Epithelial cell of proximal tubule (primary cell): Measurements from ENCODE around the gene PRLR. TPM values are rescaled to one million over a fixed set of nuclear protein-coding genes. Genes with fewer than 3 reads are reported as not detected.

Source experiments
- DNase-seq: peaks from one replicate; pipeline ENCODE4 v3.0.0-alpha.2; 2011; ENCODE audit warnings: low read depth
- H3K4me3 ChIP-seq: 2 replicates; pipeline ENCODE4 v1.5.1; 2011; ENCODE audit warnings: low read depth, mild to moderate bottlenecking, low read length
- total RNA-seq: library from RNA; depleted of rRNA; stranded (reverse); fragments of >200 nt; gene quantifications from 2 replicates; pipeline ENCODE4 v1.2.3, GENCODE V29; 2015
- TF ChIP-seq, protein P1 (sequence below): conservative IDR thresholded peaks from 2 replicates; pipeline ENCODE4 v1.5.1; 2012; ENCODE audit warnings: low read depth, mild to moderate bottlenecking, low read length

Gene PRLR
- total RNA-seq, 1 donor from 2014 or later = 0.35 TPM

DNA sequence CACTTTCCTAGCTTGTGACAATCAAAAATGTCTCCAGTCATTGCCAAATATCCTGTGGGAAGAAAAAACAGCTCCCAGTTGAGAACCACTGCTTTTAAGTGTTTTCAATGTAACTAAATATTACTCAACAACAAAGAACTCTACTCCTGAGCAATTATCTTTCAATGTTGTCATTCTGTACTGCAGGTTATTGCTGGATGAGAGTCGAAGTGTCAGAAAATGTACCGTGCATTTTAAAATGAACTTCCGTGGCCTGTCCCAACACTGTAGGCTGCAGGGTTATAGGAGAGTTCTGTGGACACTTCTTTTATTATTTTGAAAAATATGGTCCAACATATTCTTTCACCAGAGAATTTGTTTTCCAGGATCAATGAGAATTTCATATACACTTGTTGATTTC is 147.8 kb downstream of the PRLR start:
- TF ChIP-seq, protein P1, sequence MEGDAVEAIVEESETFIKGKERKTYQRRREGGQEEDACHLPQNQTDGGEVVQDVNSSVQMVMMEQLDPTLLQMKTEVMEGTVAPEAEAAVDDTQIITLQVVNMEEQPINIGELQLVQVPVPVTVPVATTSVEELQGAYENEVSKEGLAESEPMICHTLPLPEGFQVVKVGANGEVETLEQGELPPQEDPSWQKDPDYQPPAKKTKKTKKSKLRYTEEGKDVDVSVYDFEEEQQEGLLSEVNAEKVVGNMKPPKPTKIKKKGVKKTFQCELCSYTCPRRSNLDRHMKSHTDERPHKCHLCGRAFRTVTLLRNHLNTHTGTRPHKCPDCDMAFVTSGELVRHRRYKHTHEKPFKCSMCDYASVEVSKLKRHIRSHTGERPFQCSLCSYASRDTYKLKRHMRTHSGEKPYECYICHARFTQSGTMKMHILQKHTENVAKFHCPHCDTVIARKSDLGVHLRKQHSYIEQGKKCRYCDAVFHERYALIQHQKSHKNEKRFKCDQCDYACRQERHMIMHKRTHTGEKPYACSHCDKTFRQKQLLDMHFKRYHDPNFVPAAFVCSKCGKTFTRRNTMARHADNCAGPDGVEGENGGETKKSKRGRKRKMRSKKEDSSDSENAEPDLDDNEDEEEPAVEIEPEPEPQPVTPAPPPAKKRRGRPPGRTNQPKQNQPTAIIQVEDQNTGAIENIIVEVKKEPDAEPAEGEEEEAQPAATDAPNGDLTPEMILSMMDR = no peak
- no peak overlapping the region for H3K4me3 ChIP-seq
- no peak for DNase-seq

DNA sequence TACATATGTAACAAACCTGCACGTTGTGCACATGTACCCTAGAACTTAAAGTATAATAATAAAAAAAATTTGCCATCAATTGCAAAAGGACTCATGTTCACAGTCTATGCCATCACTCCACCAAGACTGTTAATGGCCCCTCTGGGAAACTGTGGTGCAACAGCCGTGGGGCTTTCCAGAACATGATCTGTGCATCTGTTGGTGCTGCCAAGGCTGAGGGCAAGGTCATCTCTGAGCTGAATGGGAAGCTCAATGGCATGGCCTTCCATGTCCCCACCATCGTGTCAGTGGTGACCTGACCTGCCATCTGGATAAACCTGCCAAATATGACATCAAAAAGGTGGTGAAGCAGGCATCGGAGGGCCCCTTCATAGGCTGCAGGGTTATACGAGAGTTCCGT is 149.2 kb downstream of the PRLR start:
- H3K4me3 ChIP-seq = no peak overlapping the region
- TF ChIP-seq, protein P1 = no peak
- DNase-seq = no peak

DNA sequence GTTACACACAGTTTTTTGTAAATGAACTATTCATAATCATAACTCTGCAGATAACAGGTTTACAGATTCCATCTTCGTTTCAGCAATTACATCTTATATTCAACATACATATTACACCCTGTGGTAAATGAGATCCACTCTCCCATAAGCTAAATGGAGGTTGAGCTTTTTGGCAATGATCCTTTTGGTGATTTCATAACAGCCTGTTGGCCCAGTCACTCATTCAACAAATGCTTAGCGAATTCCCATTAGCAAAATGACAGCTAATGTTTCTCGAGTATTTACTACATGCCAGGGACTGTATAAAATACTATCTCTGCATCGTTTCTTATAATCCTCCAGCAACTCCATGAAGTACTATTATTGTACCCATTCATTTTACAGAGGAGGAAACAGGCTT is 157.1 kb downstream of the PRLR start:
- TF ChIP-seq, protein P1 = no peak
- no peak overlapping the region for H3K4me3 ChIP-seq
- DNase-seq = no peak

DNA sequence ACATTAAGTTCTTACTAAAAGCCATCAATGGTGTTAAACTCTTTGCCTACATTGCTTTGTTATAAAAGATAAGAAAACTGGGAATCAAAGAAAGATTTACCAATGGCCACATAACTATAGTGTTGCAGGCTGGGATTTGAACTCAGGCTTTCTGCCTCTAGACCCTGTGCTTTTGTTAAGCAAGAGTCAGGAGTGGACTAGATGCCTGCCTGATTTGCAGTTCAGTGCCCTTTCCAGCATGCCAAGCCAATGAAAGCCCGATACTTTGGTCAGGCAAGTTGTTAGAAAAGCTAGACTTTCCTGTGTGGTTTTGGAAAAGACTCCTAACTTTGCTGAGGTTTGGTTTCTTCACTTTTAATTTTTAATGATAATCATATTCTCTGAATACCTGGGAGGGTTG is 161.1 kb downstream of the PRLR start:
- DNase-seq = no peak
- TF ChIP-seq, protein P1 = no peak
- H3K4me3 ChIP-seq = no peak overlapping the region

DNA sequence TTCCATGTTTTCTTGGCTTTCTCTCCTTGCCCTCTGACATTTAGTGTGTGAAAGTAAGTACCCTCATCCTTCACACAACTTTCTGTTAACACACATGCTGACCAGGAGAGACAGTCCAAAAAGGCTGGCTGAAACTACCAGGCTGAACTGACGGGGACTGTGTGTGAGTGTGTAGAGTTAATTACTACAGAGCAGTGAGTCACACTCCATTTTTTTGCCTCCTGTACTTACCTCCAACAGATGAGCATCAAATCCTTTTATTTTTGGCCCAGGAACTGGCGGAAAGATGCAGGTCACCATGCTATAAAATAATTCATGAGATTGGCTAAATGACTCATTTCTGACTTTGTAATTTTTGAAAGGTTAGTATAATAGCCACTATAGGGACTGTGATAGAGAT is 162.3 kb downstream of the PRLR start:
- TF ChIP-seq, protein P1 = no peak
- DNase-seq = no peak
- no peak overlapping the region for H3K4me3 ChIP-seq

DNA sequence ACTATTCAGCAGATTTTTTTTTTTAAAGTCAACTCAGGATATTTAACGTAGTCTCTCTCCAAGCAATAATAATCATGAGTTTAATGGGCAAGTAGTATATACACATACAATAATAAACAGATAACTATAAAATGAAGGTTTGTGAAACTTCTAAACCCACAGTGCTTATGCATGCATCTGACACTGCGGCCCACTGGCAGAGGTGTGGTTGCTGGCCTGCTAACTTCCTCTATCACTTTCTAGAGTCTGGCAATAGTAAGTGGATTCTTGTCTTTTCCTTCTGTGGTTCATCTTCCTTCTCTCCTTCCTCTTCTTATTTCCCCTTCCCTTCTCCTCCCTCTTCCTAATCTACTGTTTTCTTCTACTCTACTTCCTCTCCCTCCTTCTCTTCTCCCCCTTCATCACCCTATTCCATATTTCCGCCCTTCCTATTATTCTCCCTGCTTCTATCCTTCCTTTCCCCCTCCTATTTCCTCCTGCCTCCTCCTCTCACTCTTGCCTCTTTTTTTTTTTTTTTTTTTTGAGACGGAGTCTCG is 164.0 kb downstream of the PRLR start:
- no peak overlapping the region for H3K4me3 ChIP-seq
- TF ChIP-seq, protein P1 = no peak
- no peak for DNase-seq

DNA sequence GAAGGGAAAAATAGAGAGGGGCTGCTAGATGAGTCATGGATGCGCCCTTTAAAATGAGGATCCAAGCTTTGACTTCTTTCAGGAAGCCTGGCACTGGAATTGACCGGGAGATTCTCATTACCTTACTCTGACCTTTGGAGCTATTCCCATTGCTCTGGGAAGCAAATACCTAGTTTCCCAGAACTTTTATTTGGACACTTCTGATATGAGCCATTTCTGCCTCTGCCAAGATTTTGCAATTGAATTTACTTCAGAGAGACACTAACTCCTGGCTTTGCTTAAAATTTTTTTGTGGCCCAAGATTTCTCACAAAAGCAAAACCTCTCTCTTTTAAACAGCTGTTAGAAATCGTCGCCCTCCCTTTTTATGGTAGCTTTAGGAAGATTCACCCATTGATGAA is 166.9 kb downstream of the PRLR start:
- H3K4me3 ChIP-seq = no peak overlapping the region
- no peak for DNase-seq
- TF ChIP-seq, protein P1 = no peak
